Measurements from ENCODE around the gene TSPYL1.
"Not testable (repeated sequence)": the region's sequence is repeated elsewhere in the genome, so short reads cannot be mapped to it uniquely, and the experiment has no call there.

The TSPYL1 gene

GRCh38 chr6:116279232-116280160 is at the start of gene TSPYL1:
TSPYL1 (minus strand) TSS chr6:116279930; CDS start chr6:116279830, 100 bp downstream.
- peak within 1 kb of the TSS; percentile 76 for H3K4me3 ChIP-seq (ENCODE audit: low read length)
- no peak for TF ChIP-seq ZNF274 (IDR thresholded peaks at IDR 0.05; ENCODE audit: low read depth, low read length)

- no peak for TF ChIP-seq ZNF274 (IDR thresholded peaks at IDR 0.05; ENCODE audit: low read depth, low read length)
- H3K4me3 ChIP-seq (ENCODE audit: low read length), result no peak overlapping the region
Observed at GRCh38 chr6:116329156-116329555, 49.4 kb upstream of the TSPYL1 start.

- H3K4me3 ChIP-seq (ENCODE audit: low read length), result no peak overlapping the region
- no peak for TF ChIP-seq ZNF274 (IDR thresholded peaks at IDR 0.05; ENCODE audit: low read depth, low read length)
Observed at GRCh38 chr6:116328528-116328903, 48.8 kb upstream of the TSPYL1 start.

- no peak for TF ChIP-seq ZNF274 (IDR thresholded peaks at IDR 0.05; ENCODE audit: low read depth, low read length)
- H3K4me3 ChIP-seq (ENCODE audit: low read length), result no peak overlapping the region
Observed at GRCh38 chr6:116327803-116328527, 48.2 kb upstream of the TSPYL1 start.

GRCh38 chr6:116326996-116327395 is 47.3 kb upstream of the TSPYL1 start:
- H3K4me3 ChIP-seq (ENCODE audit: low read length), result no peak overlapping the region
- TF ChIP-seq ZNF274 (IDR thresholded peaks at IDR 0.05; ENCODE audit: low read depth, low read length), result no peak

GRCh38 chr6:116326181-116326671 is 46.5 kb upstream of the TSPYL1 start:
- TF ChIP-seq ZNF274 (IDR thresholded peaks at IDR 0.05; ENCODE audit: low read depth, low read length), result no peak
- H3K4me3 ChIP-seq (ENCODE audit: low read length), result no peak overlapping the region

- H3K4me3 ChIP-seq (ENCODE audit: low read length), result not testable (repeated sequence)
Observed at GRCh38 chr6:116325634-116326132, 46.0 kb upstream of the TSPYL1 start.

- TF ChIP-seq ZNF274 (IDR thresholded peaks at IDR 0.05; ENCODE audit: low read depth, low read length), result no peak
- H3K4me3 ChIP-seq (ENCODE audit: low read length), result no peak overlapping the region
Observed at GRCh38 chr6:116323863-116324262, 44.1 kb upstream of the TSPYL1 start.

GRCh38 chr6:116321933-116322332 is 42.2 kb upstream of the TSPYL1 start:
- not testable (repeated sequence) for H3K4me3 ChIP-seq (ENCODE audit: low read length)

- no peak overlapping the region for H3K4me3 ChIP-seq (ENCODE audit: low read length)
- no peak for TF ChIP-seq ZNF274 (IDR thresholded peaks at IDR 0.05; ENCODE audit: low read depth, low read length)
Observed at GRCh38 chr6:116316772-116317467, 37.2 kb upstream of the TSPYL1 start.

- no peak overlapping the region for H3K4me3 ChIP-seq (ENCODE audit: low read length)
- no peak for TF ChIP-seq ZNF274 (IDR thresholded peaks at IDR 0.05; ENCODE audit: low read depth, low read length)
Observed at GRCh38 chr6:116314878-116315277, 35.1 kb upstream of the TSPYL1 start.

GRCh38 chr6:116314218-116314617 is 34.5 kb upstream of the TSPYL1 start:
- H3K4me3 ChIP-seq (ENCODE audit: low read length), result no peak overlapping the region
- no peak for TF ChIP-seq ZNF274 (IDR thresholded peaks at IDR 0.05; ENCODE audit: low read depth, low read length)

- no peak overlapping the region for H3K4me3 ChIP-seq (ENCODE audit: low read length)
- no peak for TF ChIP-seq ZNF274 (IDR thresholded peaks at IDR 0.05; ENCODE audit: low read depth, low read length)
Observed at GRCh38 chr6:116313101-116313776, 33.5 kb upstream of the TSPYL1 start.

GRCh38 chr6:116309657-116310056 is 29.9 kb upstream of the TSPYL1 start:
- no peak for TF ChIP-seq ZNF274 (IDR thresholded peaks at IDR 0.05; ENCODE audit: low read depth, low read length)
- no peak overlapping the region for H3K4me3 ChIP-seq (ENCODE audit: low read length)
